ENCODE measurements around the gene ALDH8A1.

Gene ALDH8A1

GRCh38 chr6:134950482-134950881, 581 bp upstream of the ALDH8A1 start:
- H3K36me3 ChIP-seq (ENCODE audit: control insufficient read depth in 1 of 2, insufficient read depth in 2 of 2, low read length in 2 of 2): no peaks in the 10 kb centered on the region
- H3K27me3 ChIP-seq (ENCODE audit: low read depth, low read length): no peaks in the 10 kb centered on the region
- H3K4me1 ChIP-seq (ENCODE audit: control insufficient read depth in 1 of 2, insufficient read depth in 2 of 2, low read length in 2 of 2): no peaks in the 10 kb centered on the region
- no peak overlapping the region for H3K4me3 ChIP-seq (ENCODE audit: low read depth in 1 of 2, low read length in 2 of 2)
- no peak overlapping the region for H3K27ac ChIP-seq (ENCODE audit: low read length)
- H3K9me3 ChIP-seq (ENCODE audit: control insufficient read depth in 1 of 2, low read length in 2 of 2): no peaks in the 10 kb centered on the region

GRCh38 chr6:134948691-134949090, 1.2 kb downstream of the ALDH8A1 start:
- Histone ChIP-seq H3K4me3 (ENCODE audit: low read depth in 1 of 2, low read length in 2 of 2) (no peak overlapping the region), H3K27ac (ENCODE audit: low read length) (no peak overlapping the region), H3K9me3 (ENCODE audit: control insufficient read depth in 1 of 2, low read length in 2 of 2) (no peaks in the 10 kb centered on the region), H3K4me1 (ENCODE audit: control insufficient read depth in 1 of 2, insufficient read depth in 2 of 2, low read length in 2 of 2) (no peaks in the 10 kb centered on the region), H3K36me3 (ENCODE audit: control insufficient read depth in 1 of 2, insufficient read depth in 2 of 2, low read length in 2 of 2) (no peaks in the 10 kb centered on the region), H3K27me3 (ENCODE audit: low read depth, low read length) (no peaks in the 10 kb centered on the region)

GRCh38 chr6:134948142-134948541, 1.8 kb downstream of the ALDH8A1 start:
- no peak overlapping the region for H3K4me3 ChIP-seq (ENCODE audit: low read depth in 1 of 2, low read length in 2 of 2)
- H3K36me3 ChIP-seq (ENCODE audit: control insufficient read depth in 1 of 2, insufficient read depth in 2 of 2, low read length in 2 of 2): no peaks in the 10 kb centered on the region
- no peak overlapping the region for H3K27ac ChIP-seq (ENCODE audit: low read length)
- no peaks in the 10 kb centered on the region for H3K27me3 ChIP-seq (ENCODE audit: low read depth, low read length)
- H3K4me1 ChIP-seq (ENCODE audit: control insufficient read depth in 1 of 2, insufficient read depth in 2 of 2, low read length in 2 of 2): no peaks in the 10 kb centered on the region
- no peaks in the 10 kb centered on the region for H3K9me3 ChIP-seq (ENCODE audit: control insufficient read depth in 1 of 2, low read length in 2 of 2)

DNA sequence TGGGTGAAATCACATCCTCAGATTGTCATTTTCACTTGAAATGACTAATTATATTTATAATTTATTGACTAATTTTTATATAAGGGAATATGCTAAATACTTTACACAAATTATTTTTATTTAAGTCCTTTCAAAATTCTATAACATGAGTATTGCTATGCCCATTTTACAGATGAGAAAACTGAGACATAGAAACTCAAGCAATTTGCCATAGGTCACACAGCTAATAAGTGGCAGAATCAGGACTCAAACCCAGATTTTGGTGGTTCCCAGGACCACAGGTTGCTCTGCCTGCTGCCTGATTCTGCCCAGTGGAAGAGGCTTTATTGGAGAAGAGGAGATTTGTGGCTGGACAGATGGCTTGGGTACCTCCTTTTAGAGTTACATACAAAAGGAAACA, 4.9 kb downstream of the ALDH8A1 start:
- Histone ChIP-seq H3K4me1 (ENCODE audit: control insufficient read depth in 1 of 2, insufficient read depth in 2 of 2, low read length in 2 of 2) (peaks cover 0 to 3% of the 10 kb centered on the region in 2 donors), H3K4me3 (ENCODE audit: low read depth in 1 of 2, low read length in 2 of 2) (no peak overlapping the region), H3K36me3 (ENCODE audit: control insufficient read depth in 1 of 2, insufficient read depth in 2 of 2, low read length in 2 of 2) (no peaks in the 10 kb centered on the region), H3K27ac (ENCODE audit: low read length) (no peak overlapping the region), H3K9me3 (ENCODE audit: control insufficient read depth in 1 of 2, low read length in 2 of 2) (no peaks in the 10 kb centered on the region), H3K27me3 (ENCODE audit: low read depth, low read length) (no peaks in the 10 kb centered on the region)

DNA sequence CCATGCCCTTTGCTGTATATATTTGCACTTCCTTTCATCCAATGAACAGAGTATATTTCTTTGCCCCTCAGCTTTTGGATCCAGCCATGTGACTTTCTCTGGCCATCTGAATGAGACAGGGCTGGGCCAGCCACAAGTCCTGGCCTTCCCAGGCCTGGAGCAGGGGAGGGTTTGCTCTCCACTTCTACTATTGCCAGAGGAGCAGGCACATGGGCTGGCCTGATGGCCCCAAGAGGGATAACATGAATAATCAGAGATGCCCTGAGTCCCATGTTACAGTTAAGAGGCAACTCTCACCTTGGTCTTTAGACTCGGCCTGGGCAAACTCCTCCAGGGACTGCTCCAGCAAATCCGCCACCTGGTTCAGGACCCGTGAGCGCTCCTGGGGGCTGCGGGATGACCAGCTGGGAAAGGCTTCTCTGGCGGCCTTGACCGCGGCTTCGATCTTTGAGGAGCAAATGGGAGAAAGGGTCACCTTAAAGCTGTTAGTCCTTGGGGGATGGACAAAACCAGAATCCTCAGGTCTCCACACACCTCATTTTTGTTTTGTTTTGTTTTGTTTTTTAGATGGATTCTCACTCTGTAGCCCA, 6.3 kb downstream of the ALDH8A1 start:
- no peak overlapping the region for H3K27ac ChIP-seq (ENCODE audit: low read length)
- no peak overlapping the region for H3K4me3 ChIP-seq (ENCODE audit: low read depth in 1 of 2, low read length in 2 of 2)
- peaks cover 0 to 3% of the 10 kb centered on the region in 2 donors for H3K4me1 ChIP-seq (ENCODE audit: control insufficient read depth in 1 of 2, insufficient read depth in 2 of 2, low read length in 2 of 2)
- H3K27me3 ChIP-seq (ENCODE audit: low read depth, low read length): no peaks in the 10 kb centered on the region
- no peaks in the 10 kb centered on the region for H3K36me3 ChIP-seq (ENCODE audit: control insufficient read depth in 1 of 2, insufficient read depth in 2 of 2, low read length in 2 of 2)
- H3K9me3 ChIP-seq (ENCODE audit: control insufficient read depth in 1 of 2, low read length in 2 of 2): no peaks in the 10 kb centered on the region

DNA sequence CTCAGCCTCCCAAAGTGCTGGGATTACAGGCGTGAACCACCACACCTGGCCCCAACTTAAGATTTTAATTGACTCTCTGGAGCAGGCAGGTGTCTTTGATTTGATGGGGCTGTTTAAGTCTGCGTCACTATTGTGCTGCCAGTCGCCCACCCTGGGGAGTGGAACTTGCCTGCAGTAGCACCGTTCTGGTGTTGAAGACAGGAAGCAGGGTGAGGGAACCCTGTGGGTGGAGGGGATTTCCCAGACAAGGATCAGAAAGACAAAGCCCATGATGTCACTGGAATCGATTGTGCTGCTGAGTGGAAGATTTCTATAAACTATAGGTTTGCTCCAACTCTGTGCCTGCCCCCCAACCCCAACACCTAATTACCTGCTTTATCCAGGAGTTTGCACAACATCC, 11.0 kb downstream of the ALDH8A1 start:
- Histone ChIP-seq H3K36me3 (ENCODE audit: control insufficient read depth in 1 of 2, insufficient read depth in 2 of 2, low read length in 2 of 2) (no peaks in the 10 kb centered on the region), H3K27me3 (ENCODE audit: low read depth, low read length) (no peaks in the 10 kb centered on the region), H3K27ac (ENCODE audit: low read length) (no peak overlapping the region), H3K4me1 (ENCODE audit: control insufficient read depth in 1 of 2, insufficient read depth in 2 of 2, low read length in 2 of 2) (peaks cover 0 to 3% of the 10 kb centered on the region in 2 donors), H3K9me3 (ENCODE audit: control insufficient read depth in 1 of 2, low read length in 2 of 2) (no peaks in the 10 kb centered on the region), H3K4me3 (ENCODE audit: low read depth in 1 of 2, low read length in 2 of 2) (no peak overlapping the region)

DNA sequence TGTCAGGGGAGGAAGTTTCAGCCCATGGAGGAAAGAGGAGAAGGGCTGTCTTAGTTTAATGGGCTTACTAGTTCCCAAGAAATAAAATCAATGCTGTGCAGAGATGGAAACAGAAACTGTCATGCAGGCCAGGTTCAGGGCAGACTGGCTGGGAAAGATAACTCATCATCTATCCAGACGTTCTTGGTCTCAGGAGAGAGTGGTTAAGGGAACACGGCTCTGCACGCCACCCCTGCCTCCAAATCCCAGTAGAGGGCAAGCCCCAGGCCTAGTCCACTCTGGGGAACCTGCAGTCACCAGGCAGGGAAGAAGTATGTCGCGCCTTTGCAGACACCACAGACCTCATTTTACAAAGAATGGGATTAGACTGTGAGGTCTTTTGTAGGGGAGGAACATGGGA, 12.5 kb downstream of the ALDH8A1 start:
- H3K4me1 ChIP-seq (ENCODE audit: control insufficient read depth in 1 of 2, insufficient read depth in 2 of 2, low read length in 2 of 2): peaks cover 0 to 3% of the 10 kb centered on the region in 2 donors
- H3K27ac ChIP-seq (ENCODE audit: low read length): no peak overlapping the region
- no peaks in the 10 kb centered on the region for H3K9me3 ChIP-seq (ENCODE audit: control insufficient read depth in 1 of 2, low read length in 2 of 2)
- no peaks in the 10 kb centered on the region for H3K27me3 ChIP-seq (ENCODE audit: low read depth, low read length)
- no peak overlapping the region for H3K4me3 ChIP-seq (ENCODE audit: low read depth in 1 of 2, low read length in 2 of 2)
- peaks cover 0 to 6% of the 10 kb centered on the region in 2 donors for H3K36me3 ChIP-seq (ENCODE audit: control insufficient read depth in 1 of 2, insufficient read depth in 2 of 2, low read length in 2 of 2)

DNA sequence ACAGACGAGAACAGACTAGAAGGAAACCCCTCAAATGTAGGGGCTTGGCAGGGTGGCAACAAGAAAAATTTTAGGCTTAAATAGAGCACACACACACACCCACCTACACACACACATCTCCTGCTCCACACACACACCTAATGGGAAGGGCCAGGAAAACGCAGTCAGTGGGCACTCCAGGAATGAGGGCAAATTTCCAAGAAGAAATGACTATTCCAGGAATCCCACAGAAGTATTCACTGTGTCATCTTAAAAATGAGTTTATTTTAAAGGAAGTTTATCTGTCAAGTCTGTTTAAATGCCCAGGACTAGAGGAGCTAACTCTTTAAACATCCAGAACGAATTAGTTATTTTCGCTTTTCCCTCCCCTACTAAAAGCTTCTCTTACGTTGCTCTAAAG, 13.0 kb downstream of the ALDH8A1 start:
- H3K27me3 ChIP-seq (ENCODE audit: low read depth, low read length): no peaks in the 10 kb centered on the region
- H3K36me3 ChIP-seq (ENCODE audit: control insufficient read depth in 1 of 2, insufficient read depth in 2 of 2, low read length in 2 of 2): peaks cover 0 to 9% of the 10 kb centered on the region in 2 donors
- H3K27ac ChIP-seq (ENCODE audit: low read length): no peak overlapping the region
- no peak overlapping the region for H3K4me3 ChIP-seq (ENCODE audit: low read depth in 1 of 2, low read length in 2 of 2)
- H3K9me3 ChIP-seq (ENCODE audit: control insufficient read depth in 1 of 2, low read length in 2 of 2): no peaks in the 10 kb centered on the region
- peaks cover 0 to 3% of the 10 kb centered on the region in 2 donors for H3K4me1 ChIP-seq (ENCODE audit: control insufficient read depth in 1 of 2, insufficient read depth in 2 of 2, low read length in 2 of 2)

GRCh38 chr6:134936476-134936875, 13.4 kb downstream of the ALDH8A1 start:
- peaks cover 0 to 3% of the 10 kb centered on the region in 2 donors for H3K4me1 ChIP-seq (ENCODE audit: control insufficient read depth in 1 of 2, insufficient read depth in 2 of 2, low read length in 2 of 2)
- H3K36me3 ChIP-seq (ENCODE audit: control insufficient read depth in 1 of 2, insufficient read depth in 2 of 2, low read length in 2 of 2): peaks cover 0 to 9% of the 10 kb centered on the region in 2 donors
- no peak overlapping the region for H3K27ac ChIP-seq (ENCODE audit: low read length)
- H3K4me3 ChIP-seq (ENCODE audit: low read depth in 1 of 2, low read length in 2 of 2): no peak overlapping the region
- H3K27me3 ChIP-seq (ENCODE audit: low read depth, low read length): no peaks in the 10 kb centered on the region
- H3K9me3 ChIP-seq (ENCODE audit: control insufficient read depth in 1 of 2, low read length in 2 of 2): no peaks in the 10 kb centered on the region

- no peaks in the 10 kb centered on the region for H3K27me3 ChIP-seq (ENCODE audit: low read depth, low read length)
- H3K27ac ChIP-seq (ENCODE audit: low read length): no peak overlapping the region
- no peaks in the 10 kb centered on the region for H3K9me3 ChIP-seq (ENCODE audit: control insufficient read depth in 1 of 2, low read length in 2 of 2)
- no peak overlapping the region for H3K4me3 ChIP-seq (ENCODE audit: low read depth in 1 of 2, low read length in 2 of 2)
- no peaks in the 10 kb centered on the region for H3K4me1 ChIP-seq (ENCODE audit: control insufficient read depth in 1 of 2, insufficient read depth in 2 of 2, low read length in 2 of 2)
- H3K36me3 ChIP-seq (ENCODE audit: control insufficient read depth in 1 of 2, insufficient read depth in 2 of 2, low read length in 2 of 2): peaks cover 0 to 9% of the 10 kb centered on the region in 2 donors
Measured at GRCh38 chr6:134934793-134935485, 15.0 kb downstream of the ALDH8A1 start.

- Histone ChIP-seq H3K4me3 (ENCODE audit: low read depth in 1 of 2, low read length in 2 of 2) (no peak overlapping the region), H3K27me3 (ENCODE audit: low read depth, low read length) (no peaks in the 10 kb centered on the region), H3K4me1 (ENCODE audit: control insufficient read depth in 1 of 2, insufficient read depth in 2 of 2, low read length in 2 of 2) (no peaks in the 10 kb centered on the region), H3K9me3 (ENCODE audit: control insufficient read depth in 1 of 2, low read length in 2 of 2) (no peaks in the 10 kb centered on the region), H3K36me3 (ENCODE audit: control insufficient read depth in 1 of 2, insufficient read depth in 2 of 2, low read length in 2 of 2) (peaks cover 0 to 16% of the 10 kb centered on the region in 2 donors), H3K27ac (ENCODE audit: low read length) (no peak overlapping the region)
Measured at GRCh38 chr6:134932535-134933470, 17.1 kb downstream of the ALDH8A1 start.

Data from muscle layer of duodenum (tissue), 2 donors.